GM23338 (cell line): ENCODE data around the gene UST. TPM values are rescaled to one million over a fixed set of nuclear protein-coding genes. Genes with fewer than 3 reads are reported as not detected.

Experiments
- ATAC-seq: fragments of 200-7000 bp; cut with Tn5 transposase; 3 replicates; pipeline ENCODE4 v1.9.1; 2020
- DNase-seq: peaks from one replicate; pipeline ENCODE4 v3.0.0-alpha.2; 2015; ENCODE audit warnings: low spot score
- H2AFZ ChIP-seq: fragments of 200-600 bp; sonication (generic); 2 replicates; pipeline ENCODE4 v1.8.0; 2016; ENCODE audit warnings: antibody characterized with exemption, mild to moderate bottlenecking, moderate library complexity
- H3F3A ChIP-seq: fragments of 200-600 bp; sonication (generic); replicated peaks from 2 replicates; pipeline ENCODE4 v1.8.0; 2017; ENCODE audit warnings: antibody characterized with exemption, mixed run types, low read depth
- H3K27ac ChIP-seq: fragments of 200-600 bp; sonication (generic); 2 replicates; pipeline ENCODE4 v1.6.1; 2016; ENCODE audit warnings: low read depth
- H3K27me3 ChIP-seq: fragments of 200-600 bp; sonication (generic); 2 replicates; pipeline ENCODE4 v1.8.0; 2016; ENCODE audit warnings: mild to moderate bottlenecking, mixed run types, moderate library complexity; ENCODE audit not compliant: insufficient read depth
- H3K36me3 ChIP-seq: fragments of 200-600 bp; sonication (generic); 2 replicates; pipeline ENCODE4 v1.8.0; 2016; ENCODE audit warnings: mild to moderate bottlenecking; ENCODE audit not compliant: insufficient read depth
- H3K4me1 ChIP-seq: fragments of 200-600 bp; sonication (generic); 2 replicates; pipeline ENCODE4 v1.8.0; 2016; ENCODE audit warnings: mild to moderate bottlenecking, moderate library complexity; ENCODE audit not compliant: insufficient read depth
- H3K4me2 ChIP-seq: fragments of 200-600 bp; sonication (generic); 2 replicates; pipeline ENCODE4 v1.7.1; 2017; ENCODE audit warnings: mixed run types
- H3K4me3 ChIP-seq: fragments of 200-600 bp; sonication (generic); 2 replicates; pipeline ENCODE4 v1.6.1; 2016; ENCODE audit warnings: mixed run types
- H3K79me2 ChIP-seq: fragments of 200-600 bp; sonication (generic); replicated peaks from 2 replicates; pipeline ENCODE4 v1.8.0; 2017; ENCODE audit warnings: mild to moderate bottlenecking; ENCODE audit not compliant: insufficient read depth
- H3K9me2 ChIP-seq: fragments of 200-600 bp; sonication (generic); 2 replicates; pipeline ENCODE4 v1.8.0; 2017; ENCODE audit not compliant: insufficient read depth
- H4K20me1 ChIP-seq: fragments of 200-600 bp; sonication (generic); replicated peaks from 2 replicates; pipeline ENCODE4 v1.8.0; 2017; ENCODE audit warnings: mild to moderate bottlenecking; ENCODE audit not compliant: insufficient read depth
- H3K27ac Mint-ChIP-seq: 2 replicates; pipeline ENCODE4 v1.8.0; 2020; ENCODE audit warnings: inconsistent platforms, mild to moderate bottlenecking, moderate library complexity, mixed read lengths
- H3K27me3 Mint-ChIP-seq: 3 replicates; pipeline ENCODE4 v1.8.0; 2022; ENCODE audit warnings: low read depth, mild to moderate bottlenecking, moderate library complexity, mixed read lengths, inconsistent platforms; ENCODE audit not compliant: insufficient read depth, poor library complexity
- H3K36me3 Mint-ChIP-seq: 3 replicates; pipeline ENCODE4 v1.8.0; 2021; ENCODE audit warnings: low read depth, mild to moderate bottlenecking, inconsistent platforms, moderate library complexity, mixed read lengths
- H3K4me1 Mint-ChIP-seq: 3 replicates; pipeline ENCODE4 v1.8.0; 2020; ENCODE audit warnings: mild to moderate bottlenecking, inconsistent platforms, mixed read lengths
- H3K4me3 Mint-ChIP-seq: 3 replicates; pipeline ENCODE4 v1.8.0; 2021; ENCODE audit warnings: moderate library complexity, mild to moderate bottlenecking, inconsistent platforms, mixed read lengths
- H3K9me3 Mint-ChIP-seq: 3 replicates; pipeline ENCODE4 v1.8.0; 2020; ENCODE audit warnings: moderate library complexity, mild to moderate bottlenecking, inconsistent platforms, mixed read lengths
- CREB1 ChIP-seq: fragments of 250-450 bp; sonication (Bioruptor Pico); IDR thresholded peaks from 2 replicates; pipeline ENCODE4 v1.5.0; 2020; ENCODE audit warnings: low read depth, mild to moderate bottlenecking, moderate library complexity
- CTCF ChIP-seq, 2 experiments: fragments of 200-600 bp in 1 of 2; sonication (generic) in 1 of 2; conservative IDR thresholded peaks; 2 replicates each; pipeline versions ENCODE4 v1.5.1 to v1.6.1; 2016 to 2017; ENCODE audit warnings: antibody characterized with exemption in 2 of 2, low read depth in 2 of 2, mild to moderate bottlenecking in 2 of 2, moderate library complexity in 1 of 2
- EZH2 ChIP-seq: fragments of 200-600 bp; sonication (generic); IDR thresholded peaks from one replicate; pipeline ENCODE4 v1.8.0; 2017; ENCODE audit warnings: antibody characterized with exemption, mild to moderate bottlenecking, low read depth; ENCODE audit not compliant: unreplicated experiment
- EZH2phosphoT487 ChIP-seq: fragments of 200-600 bp; sonication (generic); IDR thresholded peaks from one replicate; pipeline ENCODE4 v1.8.1; 2018; ENCODE audit warnings: antibody characterized with exemption; ENCODE audit not compliant: unreplicated experiment
- JUNB ChIP-seq: IDR thresholded peaks from one replicate; pipeline ENCODE4 v1.6.1; 2016; ENCODE audit warnings: antibody characterized with exemption; ENCODE audit not compliant: unreplicated experiment
- NANOG ChIP-seq: IDR thresholded peaks from 2 replicates; pipeline ENCODE4 v1.6.1; 2016; ENCODE audit warnings: antibody characterized with exemption, borderline replicate concordance
- POLR2AphosphoS5 ChIP-seq: IDR thresholded peaks from 2 replicates; pipeline ENCODE4 v1.6.1; 2016; ENCODE audit warnings: antibody characterized with exemption, low read depth
- REST ChIP-seq: IDR thresholded peaks from one replicate; pipeline ENCODE4 v1.6.1; 2018; ENCODE audit warnings: antibody characterized with exemption; ENCODE audit not compliant: unreplicated experiment
- STAT1 ChIP-seq: IDR thresholded peaks from one replicate; pipeline ENCODE4 v1.6.1; 2016; ENCODE audit warnings: antibody characterized with exemption; ENCODE audit not compliant: unreplicated experiment
- ZNF114 ChIP-seq: fragments of 250-450 bp; sonication (Bioruptor Pico); IDR thresholded peaks from 2 replicates; pipeline ENCODE4 v1.5.0; 2020; ENCODE audit warnings: mild to moderate bottlenecking, moderate library complexity
- ZNF331 ChIP-seq: fragments of 250-450 bp; sonication (Bioruptor Pico); IDR thresholded peaks from 2 replicates; pipeline ENCODE4 v1.5.0; 2020; ENCODE audit warnings: low read depth, mild to moderate bottlenecking, moderate library complexity
- polyA plus RNA-seq: library from polyadenylated mRNA; unstranded; fragments of >200 nt; fragmentation: Nextera tagmentation; extraction: Ambion mirVana; gene quantifications from 2 replicates; pipeline ENCODE4 v1.2.1, GENCODE V29; 2016
- total RNA-seq: library from RNA; depleted of rRNA; stranded (reverse); fragments of >200 nt; shearing (Covaris generic); gene quantifications from 2 replicates; pipeline ENCODE4 v1.2.3, GENCODE V29; 2014
- TF ChIP-seq, protein P1 (sequence below): fragments of 250-450 bp; sonication (Bioruptor Pico); IDR thresholded peaks from 2 replicates; pipeline ENCODE4 v1.5.0; 2020; ENCODE audit warnings: mild to moderate bottlenecking, moderate library complexity
- TF ChIP-seq, protein P2 (sequence below): IDR thresholded peaks from 2 replicates; pipeline ENCODE4 v1.6.1; 2016; ENCODE audit warnings: antibody characterized with exemption

UST gene
- total and polyA plus RNA-seq, 2 experiments from 2014 or later, result 12.6 to 33.0 TPM

- no peak for TF ChIP-seq POLR2AphosphoS5
- no peak for TF ChIP-seq CREB1
- no peak for TF ChIP-seq ZNF114 (CRISPR knock-in tag)
- TF ChIP-seq REST, result no peak
- TF ChIP-seq CTCF (conservative IDR thresholded peaks at IDR 0.05; ENCODE audit: low read depth in 2 of 2), result no peak
- TF ChIP-seq EZH2phosphoT487, result no peak
- TF ChIP-seq JUNB, result no peak
- no peak for TF ChIP-seq ZNF331 (CRISPR knock-in tag)
- TF ChIP-seq, protein P1, sequence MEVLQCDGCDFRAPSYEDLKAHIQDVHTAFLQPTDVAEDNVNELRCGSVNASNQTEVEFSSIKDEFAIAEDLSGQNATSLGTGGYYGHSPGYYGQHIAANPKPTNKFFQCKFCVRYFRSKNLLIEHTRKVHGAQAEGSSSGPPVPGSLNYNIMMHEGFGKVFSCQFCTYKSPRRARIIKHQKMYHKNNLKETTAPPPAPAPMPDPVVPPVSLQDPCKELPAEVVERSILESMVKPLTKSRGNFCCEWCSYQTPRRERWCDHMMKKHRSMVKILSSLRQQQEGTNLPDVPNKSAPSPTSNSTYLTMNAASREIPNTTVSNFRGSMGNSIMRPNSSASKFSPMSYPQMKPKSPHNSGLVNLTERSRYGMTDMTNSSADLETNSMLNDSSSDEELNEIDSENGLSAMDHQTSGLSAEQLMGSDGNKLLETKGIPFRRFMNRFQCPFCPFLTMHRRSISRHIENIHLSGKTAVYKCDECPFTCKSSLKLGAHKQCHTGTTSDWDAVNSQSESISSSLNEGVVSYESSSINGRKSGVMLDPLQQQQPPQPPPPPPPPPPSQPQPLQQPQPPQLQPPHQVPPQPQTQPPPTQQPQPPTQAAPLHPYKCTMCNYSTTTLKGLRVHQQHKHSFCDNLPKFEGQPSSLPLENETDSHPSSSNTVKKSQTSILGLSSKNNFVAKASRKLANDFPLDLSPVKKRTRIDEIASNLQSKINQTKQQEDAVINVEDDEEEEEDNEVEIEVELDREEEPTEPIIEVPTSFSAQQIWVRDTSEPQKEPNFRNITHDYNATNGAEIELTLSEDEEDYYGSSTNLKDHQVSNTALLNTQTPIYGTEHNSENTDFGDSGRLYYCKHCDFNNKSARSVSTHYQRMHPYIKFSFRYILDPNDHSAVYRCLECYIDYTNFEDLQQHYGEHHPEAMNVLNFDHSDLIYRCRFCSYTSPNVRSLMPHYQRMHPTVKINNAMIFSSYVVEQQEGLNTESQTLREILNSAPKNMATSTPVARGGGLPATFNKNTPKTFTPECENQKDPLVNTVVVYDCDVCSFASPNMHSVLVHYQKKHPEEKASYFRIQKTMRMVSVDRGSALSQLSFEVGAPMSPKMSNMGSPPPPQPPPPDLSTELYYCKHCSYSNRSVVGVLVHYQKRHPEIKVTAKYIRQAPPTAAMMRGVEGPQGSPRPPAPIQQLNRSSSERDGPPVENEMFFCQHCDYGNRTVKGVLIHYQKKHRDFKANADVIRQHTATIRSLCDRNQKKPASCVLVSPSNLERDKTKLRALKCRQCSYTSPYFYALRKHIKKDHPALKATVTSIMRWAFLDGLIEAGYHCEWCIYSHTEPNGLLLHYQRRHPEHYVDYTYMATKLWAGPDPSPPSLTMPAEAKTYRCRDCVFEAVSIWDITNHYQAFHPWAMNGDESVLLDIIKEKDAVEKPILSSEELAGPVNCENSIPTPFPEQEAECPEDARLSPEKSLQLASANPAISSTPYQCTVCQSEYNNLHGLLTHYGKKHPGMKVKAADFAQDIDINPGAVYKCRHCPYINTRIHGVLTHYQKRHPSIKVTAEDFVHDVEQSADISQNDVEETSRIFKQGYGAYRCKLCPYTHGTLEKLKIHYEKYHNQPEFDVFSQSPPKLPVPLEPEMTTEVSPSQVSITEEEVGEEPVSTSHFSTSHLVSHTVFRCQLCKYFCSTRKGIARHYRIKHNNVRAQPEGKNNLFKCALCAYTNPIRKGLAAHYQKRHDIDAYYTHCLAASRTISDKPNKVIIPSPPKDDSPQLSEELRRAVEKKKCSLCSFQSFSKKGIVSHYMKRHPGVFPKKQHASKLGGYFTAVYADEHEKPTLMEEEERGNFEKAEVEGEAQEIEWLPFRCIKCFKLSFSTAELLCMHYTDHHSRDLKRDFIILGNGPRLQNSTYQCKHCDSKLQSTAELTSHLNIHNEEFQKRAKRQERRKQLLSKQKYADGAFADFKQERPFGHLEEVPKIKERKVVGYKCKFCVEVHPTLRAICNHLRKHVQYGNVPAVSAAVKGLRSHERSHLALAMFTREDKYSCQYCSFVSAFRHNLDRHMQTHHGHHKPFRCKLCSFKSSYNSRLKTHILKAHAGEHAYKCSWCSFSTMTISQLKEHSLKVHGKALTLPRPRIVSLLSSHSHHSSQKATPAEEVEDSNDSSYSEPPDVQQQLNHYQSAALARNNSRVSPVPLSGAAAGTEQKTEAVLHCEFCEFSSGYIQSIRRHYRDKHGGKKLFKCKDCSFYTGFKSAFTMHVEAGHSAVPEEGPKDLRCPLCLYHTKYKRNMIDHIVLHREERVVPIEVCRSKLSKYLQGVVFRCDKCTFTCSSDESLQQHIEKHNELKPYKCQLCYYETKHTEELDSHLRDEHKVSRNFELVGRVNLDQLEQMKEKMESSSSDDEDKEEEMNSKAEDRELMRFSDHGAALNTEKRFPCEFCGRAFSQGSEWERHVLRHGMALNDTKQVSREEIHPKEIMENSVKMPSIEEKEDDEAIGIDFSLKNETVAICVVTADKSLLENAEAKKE, result no peak
- TF ChIP-seq STAT1, result no peak
- TF ChIP-seq EZH2, result no peak
- no peak for TF ChIP-seq NANOG
- TF ChIP-seq, protein P2, sequence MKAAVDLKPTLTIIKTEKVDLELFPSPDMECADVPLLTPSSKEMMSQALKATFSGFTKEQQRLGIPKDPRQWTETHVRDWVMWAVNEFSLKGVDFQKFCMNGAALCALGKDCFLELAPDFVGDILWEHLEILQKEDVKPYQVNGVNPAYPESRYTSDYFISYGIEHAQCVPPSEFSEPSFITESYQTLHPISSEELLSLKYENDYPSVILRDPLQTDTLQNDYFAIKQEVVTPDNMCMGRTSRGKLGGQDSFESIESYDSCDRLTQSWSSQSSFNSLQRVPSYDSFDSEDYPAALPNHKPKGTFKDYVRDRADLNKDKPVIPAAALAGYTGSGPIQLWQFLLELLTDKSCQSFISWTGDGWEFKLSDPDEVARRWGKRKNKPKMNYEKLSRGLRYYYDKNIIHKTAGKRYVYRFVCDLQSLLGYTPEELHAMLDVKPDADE, result no peak
- peaks cover 6% of the 10 kb centered on the region for H3K27me3 Mint-ChIP-seq
- DNase-seq (no peak), ATAC-seq (no peak)
- Histone ChIP-seq H3K4me1 (peaks cover 6% of the 10 kb centered on the region; the same call in 1 of the 2 replicates), H3K4me3 (no peak overlapping the region), H3K79me2 (no peaks in the 10 kb centered on the region), H3F3A (no peaks in the 10 kb centered on the region), H3K27ac (no peak overlapping the region; the same call in 1 of the 2 replicates), H4K20me1 (no peaks in the 10 kb centered on the region), H3K9me2 (no peaks in the 10 kb centered on the region), H3K27me3 (no peaks in the 10 kb centered on the region), H3K4me2 (no peak overlapping the region), H3K36me3 (no peaks in the 10 kb centered on the region), H2AFZ (no peak overlapping the region)
- no peak overlapping the region for H3K4me3 Mint-ChIP-seq
- peaks cover 21% of the 10 kb centered on the region for H3K4me1 Mint-ChIP-seq
- H3K36me3 Mint-ChIP-seq, result no peaks in the 10 kb centered on the region
- peak overlapping the region; percentile 54; the same call in 1 of the 2 replicates for H3K27ac Mint-ChIP-seq
- no peaks in the 10 kb centered on the region for H3K9me3 Mint-ChIP-seq
These were observed 314.3 kb downstream of the UST start for GRCh38 chr6:149060985-149061760.
